Central memory CD4-positive, alpha-beta T cell (primary cell): ENCODE measurements around the gene KLRC1.
"Not testable (repeated sequence)": the region's sequence is repeated elsewhere in the genome, so short reads cannot be mapped to it uniquely, and the experiment has no call there.

Source experiments
- DNase-seq: peaks from one replicate; pipeline ENCODE4 v3.0.0; 2022

Gene KLRC1

GRCh38 chr12:10420334-10420733, 32.8 kb downstream of the KLRC1 start, which contains the start of gene KLRC3:
TSS of gene KLRC3 (minus strand) at chr12:10420595. CDS start at chr12:10420550, 45 bp downstream.
- DNase-seq = not testable (repeated sequence)

- DNase-seq = no peak
Measured at GRCh38 chr12:10409392-10409791, 43.8 kb downstream of the KLRC1 start, which contains the start of gene KLRC4. TSS of gene KLRC4 (minus strand) at chr12:10409757. CDS start at chr12:10409575, 182 bp downstream.

- DNase-seq = no peak
Measured at GRCh38 chr12:10408842-10409241, 44.3 kb downstream of the KLRC1 start.

- DNase-seq = no peak
Measured at GRCh38 chr12:10406725-10407124, 46.5 kb downstream of the KLRC1 start.

- no peak for DNase-seq
Measured at GRCh38 chr12:10405294-10405693, 47.9 kb downstream of the KLRC1 start.

GRCh38 chr12:10404798-10405197, 48.4 kb downstream of the KLRC1 start:
- DNase-seq = no peak

- DNase-seq = no peak
Measured at GRCh38 chr12:10400829-10401228, 52.3 kb downstream of the KLRC1 start.

GRCh38 chr12:10398168-10398567, 55.0 kb downstream of the KLRC1 start:
- no peak for DNase-seq

- DNase-seq = no peak
Measured at GRCh38 chr12:10397296-10397695, 55.9 kb downstream of the KLRC1 start.

GRCh38 chr12:10396176-10396575, 57.0 kb downstream of the KLRC1 start:
- not testable (repeated sequence) for DNase-seq
